Adrenal gland (tissue), 5 donors: ENCODE data around the gene MACF1.

Experiments used
- CTCF ChIP-seq, 6 experiments: fragments of 450-650 bp in 4 of 6; fragments of 200-600 bp in 2 of 6; sonication (generic) in 1 of 6; IDR thresholded peaks; 1 replicate in 5 of 6; 2 replicates in 1 of 6; pipeline versions ENCODE4 v1.5.1 to v1.8.0; 2016 to 2021; ENCODE audit warnings: antibody characterized with exemption in 6 of 6, mild to moderate bottlenecking in 2 of 6, moderate library complexity in 1 of 6
- POLR2A ChIP-seq, 2 donors: fragments of 450-650 bp; IDR thresholded peaks; one replicate each; pipeline ENCODE4 v1.6.1; 2017; ENCODE audit warnings: antibody characterized with exemption in 2 of 2, mild to moderate bottlenecking in 2 of 2, moderate library complexity in 1 of 2
- donor health status: DM: no; HTN: no; CAD: no.

DNA sequence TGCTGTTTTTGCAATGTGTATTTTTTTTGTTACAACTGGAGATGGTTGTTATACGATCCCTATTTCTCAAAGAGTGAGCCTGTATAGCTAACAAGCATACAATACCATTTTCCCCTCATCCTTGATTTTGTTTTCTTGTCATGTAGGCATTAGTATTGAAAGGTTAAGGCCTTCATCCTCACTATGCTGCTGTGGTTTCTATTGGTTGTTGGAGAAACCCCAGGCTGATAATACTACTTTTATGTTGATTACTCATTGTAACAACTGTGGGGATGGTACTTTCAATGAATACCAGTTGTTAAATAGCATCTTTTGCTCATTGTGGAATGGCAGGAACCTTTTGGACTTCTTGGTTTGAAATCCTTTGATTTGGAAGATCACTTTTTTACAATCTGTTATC, 39.0 kb upstream of the MACF1 start:
- TF ChIP-seq CTCF (IDR thresholded peaks at IDR 0.05) (no peak), POLR2A (IDR thresholded peaks at IDR 0.05) (no peak)
